HepG2 (cell line): ENCODE data around the gene PGAP3. TPM values are rescaled to one million over a fixed set of nuclear protein-coding genes. Genes with fewer than 3 reads are reported as not detected.
A peak's percentile ranks its signal among the peaks of the same experiment; 100 is the strongest.

Experiments used
- ATAC-seq: fragments of 200-7000 bp; cut with Tn5 transposase; 3 replicates; pipeline ENCODE4 v1.9.1; 2020; ENCODE audit warnings: mild to moderate bottlenecking, moderate library complexity
- BruUV-seq: library from RNA; stranded (reverse); fragments of 400-500 nt; replicated peaks from 2 replicates; lab custom pipeline; 2021; lab: Mats Ljungman, UMichigan
- CTCF ChIA-PET: fragments of 300-600 bp; formaldehyde crosslinking; extraction: SDS; loops from one replicate; lab custom pipeline; 2021; ENCODE audit warnings: low total read pairs, inconsistent platforms, low intra/inter-chr PET ratio; lab: Yijun Ruan, JAX
- POLR2A ChIA-PET: fragments of 350-600 bp; sonication (Branson Sonifier 250); formaldehyde crosslinking; loops from one replicate; lab custom pipeline; 2020; ENCODE audit warnings: antibody characterized with exemption, inconsistent platforms; lab: Yijun Ruan, JAX
- DNase-seq: peaks from one replicate; pipeline ENCODE4 v3.0.0-alpha.2; 2015; ENCODE audit warnings: low spot score
- FAIRE-seq: peaks from 3 replicates; lab custom pipeline; 2011; peaks lifted over from hg19 to GRCh38; lab: Jason Lieb, UNC
- H2AFZ ChIP-seq: one replicate; pipeline ENCODE4 v1.6.1; 2011; ENCODE audit warnings: low read length, inconsistent platforms
- H3K27ac ChIP-seq: fragments of 300-600 bp; 3 replicates; pipeline ENCODE4 v1.8.0; 2011; ENCODE audit warnings: mixed run types, mild to moderate bottlenecking, mixed read lengths, low read length, inconsistent platforms; ENCODE audit not compliant: insufficient read depth; ENCODE audit errors: extremely low read length
- H3K27me3 ChIP-seq, 2 experiments: fragments of 200-600 bp in 1 of 2; 2 replicates in 1 of 2; 3 replicates in 1 of 2; pipeline versions ENCODE4 v1.6.0 to v1.8.0; 2011; ENCODE audit warnings: low read length in 2 of 2, mild to moderate bottlenecking in 2 of 2, moderate library complexity in 2 of 2, inconsistent platforms in 1 of 2; ENCODE audit not compliant: insufficient read depth in 2 of 2, control insufficient read depth in 1 of 2
- H3K36me3 ChIP-seq, 2 experiments: fragments of 200-600 bp in 1 of 2; replicated peaks in 1 of 2; 2 replicates in 1 of 2; 3 replicates in 1 of 2; pipeline versions ENCODE4 v1.5.1 to v1.8.0; 2011; ENCODE audit warnings: low read length in 2 of 2, inconsistent platforms in 1 of 2; ENCODE audit not compliant: insufficient read depth in 2 of 2, control insufficient read depth in 1 of 2
- H3K4me1 ChIP-seq: 2 replicates; pipeline ENCODE4 v1.5.1; 2012; ENCODE audit warnings: low read length, inconsistent platforms; ENCODE audit not compliant: insufficient read depth
- H3K4me2 ChIP-seq: 2 replicates; pipeline ENCODE4 v1.6.0; 2011; ENCODE audit warnings: low read depth, low read length, inconsistent platforms
- H3K4me3 ChIP-seq, 3 experiments: fragments of 200-600 bp in 1 of 3; sonication (generic), shearing (Covaris generic) in 1 of 3; replicated peaks in 1 of 3; 2 replicates each; pipeline ENCODE4 v1.5.1; 2011 to 2016; ENCODE audit warnings: low read length in 3 of 3, inconsistent platforms in 2 of 3, low read depth in 2 of 3, mild to moderate bottlenecking in 2 of 3, control low read depth in 1 of 3, mixed read lengths in 1 of 3; ENCODE audit not compliant: insufficient read depth in 1 of 3
- H3K79me2 ChIP-seq: one replicate; pipeline ENCODE4 v1.6.1; 2011; ENCODE audit warnings: low read length, inconsistent platforms; ENCODE audit not compliant: insufficient read depth
- H3K9ac ChIP-seq: 2 replicates; pipeline ENCODE4 v1.6.0; 2011; ENCODE audit warnings: mild to moderate bottlenecking, low read depth, low read length, inconsistent platforms; ENCODE audit not compliant: insufficient read depth
- H3K9me3 ChIP-seq: 2 replicates; pipeline ENCODE4 v1.5.1; 2012; ENCODE audit warnings: mild to moderate bottlenecking, low read length
- H4K20me1 ChIP-seq: 2 replicates; pipeline ENCODE4 v1.6.0; 2011; ENCODE audit warnings: inconsistent platforms, mild to moderate bottlenecking, low read length, moderate library complexity; ENCODE audit not compliant: insufficient read depth
- ARID4A ChIP-seq: sonication (generic); formaldehyde crosslinking; IDR thresholded peaks from 2 replicates; pipeline ENCODE4 v1.5.0; 2020; ENCODE audit warnings: mild to moderate bottlenecking, missing genetic modification reagents, borderline replicate concordance
- ATAD3A ChIP-seq: sonication (generic); formaldehyde crosslinking; IDR thresholded peaks from 2 replicates; pipeline ENCODE4 v1.4.0; 2020; ENCODE audit warnings: missing genetic modification reagents
- KDM5A ChIP-seq: fragments of 200-600 bp; sonication (generic); IDR thresholded peaks from 2 replicates; pipeline ENCODE4 v1.7.0; 2018; ENCODE audit warnings: antibody characterized with exemption, mild to moderate bottlenecking, low read length, borderline replicate concordance
- KMT2A ChIP-seq: sonication (generic); formaldehyde crosslinking; IDR thresholded peaks from 2 replicates; pipeline ENCODE4 v1.4.0; 2020; ENCODE audit warnings: missing genetic modification reagents
- MAX ChIP-seq: IDR thresholded peaks from 2 replicates; pipeline ENCODE4 v1.6.1; 2012; ENCODE audit warnings: inconsistent platforms
- NONO ChIP-seq, 2 experiments: fragments of 450-650 bp in 1 of 2; sonication (generic) in 1 of 2; formaldehyde crosslinking in 1 of 2; IDR thresholded peaks in 1 of 2; conservative IDR thresholded peaks in 1 of 2; 2 replicates each; pipeline versions ENCODE4 v1.6.1 to v1.8.0; 2017 to 2022; ENCODE audit warnings: mild to moderate bottlenecking in 1 of 2, missing genetic modification reagents in 1 of 2, moderate library complexity in 1 of 2
- RNF219 ChIP-seq: sonication (generic); formaldehyde crosslinking; IDR thresholded peaks from 2 replicates; pipeline ENCODE4 v1.5.0; 2020; ENCODE audit warnings: mild to moderate bottlenecking, missing genetic modification reagents
- RXRB ChIP-seq: IDR thresholded peaks from 2 replicates; pipeline ENCODE4 v1.6.1; 2016; ENCODE audit warnings: borderline replicate concordance, missing genetic modification reagents, missing compliant biosample characterization
- STAG1 ChIP-seq: sonication (generic); formaldehyde crosslinking; IDR thresholded peaks from 2 replicates; pipeline ENCODE4 v1.4.0; 2020; ENCODE audit warnings: missing genetic modification reagents
- TRAFD1 ChIP-seq: sonication (generic); formaldehyde crosslinking; IDR thresholded peaks from 2 replicates; pipeline ENCODE4 v1.5.1; 2020; ENCODE audit warnings: missing genetic modification reagents, mild to moderate bottlenecking, borderline replicate concordance
- ZC3H4 ChIP-seq: sonication (generic); formaldehyde crosslinking; IDR thresholded peaks from 2 replicates; pipeline ENCODE4 v1.4.0; 2020; ENCODE audit warnings: missing genetic modification reagents, borderline replicate concordance
- ZNF558 ChIP-seq: sonication (generic); formaldehyde crosslinking; IDR thresholded peaks from 2 replicates; pipeline ENCODE4 v1.9.0; 2022; ENCODE audit warnings: mild to moderate bottlenecking, missing genetic modification reagents, borderline replicate concordance
- ZNF879 ChIP-seq: sonication (generic); formaldehyde crosslinking; IDR thresholded peaks from 2 replicates; pipeline ENCODE4 v1.8.1; 2023; ENCODE audit warnings: missing genetic modification reagents
- WGBS: methylation state at CpG from one replicate; pipeline ENCODE4 v1.1.6; 2017; ENCODE audit warnings: low lambda C conversion rate; 5-methylcytosine and 5-hydroxymethylcytosine counted together
- in situ Hi-C: cut with HindIII; loops from 2 replicates; pipeline ENCODE4 v1.10.0; 2017; ENCODE audit warnings: low pct_unique_long_range_greater_than_20kb; ENCODE audit not compliant: extremely low pct_ligation_motif_present
- intact Hi-C: fragments of 100-400 bp; cut with micrococcal nuclease; formaldehyde crosslinking; loops from one replicate; pipeline ENCODE4 v1.10.0; 2022; ENCODE audit not compliant: unreplicated experiment
- polyA plus RNA-seq, 8 experiments: library from polyadenylated mRNA; depleted of rRNA in 3 of 8; stranded (reverse) in 7 of 8; unstranded in 1 of 8; fragments of >200 nt; fragmentation: Illumina TruSeq in 4 of 8; extraction: Trizol in 4 of 8; gene quantifications; 2 replicates each; pipeline versions ENCODE4 v1.2.1 to v1.2.3, GENCODE V29; 2011 to 2016; ENCODE audit warnings: low read depth in 4 of 8, missing spikeins in 1 of 8, mixed read lengths in 1 of 8; ENCODE audit not compliant: insufficient read depth in 1 of 8
- total RNA-seq, 5 experiments: library from RNA; depleted of rRNA; stranded (reverse); fragments of >200 nt; fragmentation: Illumina TruSeq; extraction: Trizol; gene quantifications; 2 replicates each; pipeline ENCODE4 v1.2.3, GENCODE V29; 2016; ENCODE audit warnings: low read depth in 1 of 5

Gene PGAP3
- total and polyA plus RNA-seq, 2 of the 13 experiments (the other 11 are each of a cell fraction or from before 2014, with no cell fraction given), result 11.9 to 14.6 TPM

GRCh38 chr17:39700148-39700987 is 12.5 kb upstream of the PGAP3 start:
- FAIRE-seq, result no peak
- under 1% methylated on average over 38 of the region's 57 CpGs for WGBS
- intact Hi-C loops, result no loop called here
- no TSS peak for BruUV-seq
- H3K36me3 ChIP-seq, result peaks cover 2 to 3% of the 10 kb centered on the region in 2 experiments; a peak in 2 of 5 replicates
- ChIA-PET CTCF (interaction anchor here (0.6 kb wide), 1 partner anchor 225 kb away, joined by 3 read pairs; no protein-coding TSS in a partner anchor), POLR2A (interaction anchor here (0.6 to 6.6 kb wide), 18 partner anchors 12 to 398 kb away, joined by 3 to 118 read pairs (median 8); partner anchors contain the start of genes GRB7, MIEN1, PGAP3 and STARD3)
- peaks cover 59% of the 10 kb centered on the region for H3K79me2 ChIP-seq
- in situ Hi-C loops, result no loop called here
- H2AFZ ChIP-seq, result no peak overlapping the region
- DNase-seq, result no peak
- H3K9me3 ChIP-seq, result no peaks in the 10 kb centered on the region
- H3K9ac ChIP-seq, result peak overlapping the region; percentile 88
- ATAC-seq, result peak; percentile 11
- peaks cover 6% of the 10 kb centered on the region; the same call in 1 of the 2 replicates for H4K20me1 ChIP-seq
- peak overlapping the region; percentile 92 for H3K4me2 ChIP-seq
- peaks cover 78% of the 10 kb centered on the region for H3K4me1 ChIP-seq
- peak overlapping the region; percentile 78 for H3K27ac ChIP-seq
- H3K27me3 ChIP-seq, result no peaks in the 10 kb centered on the region
- H3K4me3 ChIP-seq, result peak overlapping the region; percentile 90 to 94 (median 90)
- peak; percentile 58; the same call in 1 of the 2 replicates for TF ChIP-seq KMT2A (CRISPR knock-in tag)
- TF ChIP-seq RXRB (CRISPR knock-in tag), result no peak
- no peak for TF ChIP-seq NONO (IDR thresholded peaks at IDR 0.05)
- peak; percentile 15; the same call in 1 of the 2 replicates for TF ChIP-seq NONO (CRISPR knock-in tag; conservative IDR thresholded peaks at IDR 0.05)
- no peak for TF ChIP-seq ZC3H4 (CRISPR knock-in tag)
- TF ChIP-seq ZNF879, result no peak
- TF ChIP-seq ARID4A (CRISPR knock-in tag), result peak; percentile 53; the same call in 1 of the 2 replicates
- TF ChIP-seq TRAFD1 (CRISPR knock-in tag), result no peak
- peak; percentile 38; the same call in 1 of the 2 replicates for TF ChIP-seq ZNF558
- TF ChIP-seq ATAD3A (CRISPR knock-in tag), result no peak
- peak; percentile 22; the same call in 1 of the 2 replicates for TF ChIP-seq MAX
- no peak for TF ChIP-seq RNF219 (CRISPR knock-in tag)
- TF ChIP-seq KDM5A, result peak; percentile 46; the same call in 1 of the 2 replicates
- no peak for TF ChIP-seq STAG1 (CRISPR knock-in tag)
